ENCODE results near the gene EML5.
A peak's percentile ranks its signal among the peaks of the same experiment; 100 is the strongest.

EML5 gene

DNA sequence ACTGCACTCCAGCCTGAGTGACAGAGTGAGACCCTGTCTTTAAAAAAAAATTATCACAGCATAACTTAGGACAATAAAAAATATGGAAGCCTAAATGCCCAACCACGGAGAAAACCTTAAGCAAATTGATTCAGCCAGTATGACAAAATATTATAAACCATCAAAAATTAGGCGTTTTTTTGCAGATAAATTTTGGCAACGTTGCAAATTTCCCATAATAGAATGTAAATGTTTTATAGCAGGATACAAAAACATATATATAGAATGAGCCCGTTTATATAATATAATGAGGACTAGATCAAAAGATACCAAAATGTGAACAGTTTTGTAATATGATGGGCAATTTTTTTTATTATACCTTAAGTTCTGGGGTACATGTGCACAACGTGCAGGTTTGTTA is 6.8 kb upstream of the EML5 start:
- no peak for DNase-seq

DNA sequence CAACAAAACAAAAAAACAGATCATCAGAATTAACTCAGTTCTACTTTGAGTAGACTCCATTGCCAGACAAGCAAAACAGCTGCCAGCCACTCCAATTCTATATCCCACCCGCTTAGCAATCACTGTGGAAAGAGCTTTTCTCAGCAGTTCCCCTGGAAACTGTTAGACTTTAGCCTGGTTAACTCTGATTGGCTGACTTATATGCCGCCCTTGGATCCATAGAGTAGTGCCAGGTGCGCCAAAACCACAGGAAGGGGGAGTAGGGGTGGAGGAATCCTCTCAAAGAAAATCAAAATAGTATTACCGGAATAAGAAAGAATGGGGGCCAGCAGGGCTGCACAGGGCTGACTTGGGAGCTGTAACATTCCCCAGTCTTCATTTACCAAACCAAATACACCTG is 5.4 kb upstream of the EML5 start:
- DNase-seq, result peak; percentile 95

DNA sequence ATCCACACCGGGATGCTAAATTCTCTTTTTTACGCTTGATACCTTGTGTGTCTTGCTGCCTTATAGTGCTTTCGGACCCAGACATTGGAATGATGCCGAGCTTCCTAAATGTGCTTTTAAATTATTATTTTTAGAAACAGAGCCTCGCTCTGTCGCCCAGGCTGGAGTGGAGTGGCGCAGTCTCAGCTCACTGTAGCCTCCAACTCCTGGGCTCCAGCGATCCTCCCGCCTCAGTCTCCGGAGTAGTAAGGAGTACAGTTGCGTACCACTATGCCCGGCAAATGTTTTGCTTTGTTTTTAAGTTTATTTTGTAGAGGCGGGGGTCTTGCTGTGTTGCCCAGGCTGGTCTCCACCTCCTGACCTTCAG is 489 bp upstream of the EML5 start:
- DNase-seq, result no peak

DNA sequence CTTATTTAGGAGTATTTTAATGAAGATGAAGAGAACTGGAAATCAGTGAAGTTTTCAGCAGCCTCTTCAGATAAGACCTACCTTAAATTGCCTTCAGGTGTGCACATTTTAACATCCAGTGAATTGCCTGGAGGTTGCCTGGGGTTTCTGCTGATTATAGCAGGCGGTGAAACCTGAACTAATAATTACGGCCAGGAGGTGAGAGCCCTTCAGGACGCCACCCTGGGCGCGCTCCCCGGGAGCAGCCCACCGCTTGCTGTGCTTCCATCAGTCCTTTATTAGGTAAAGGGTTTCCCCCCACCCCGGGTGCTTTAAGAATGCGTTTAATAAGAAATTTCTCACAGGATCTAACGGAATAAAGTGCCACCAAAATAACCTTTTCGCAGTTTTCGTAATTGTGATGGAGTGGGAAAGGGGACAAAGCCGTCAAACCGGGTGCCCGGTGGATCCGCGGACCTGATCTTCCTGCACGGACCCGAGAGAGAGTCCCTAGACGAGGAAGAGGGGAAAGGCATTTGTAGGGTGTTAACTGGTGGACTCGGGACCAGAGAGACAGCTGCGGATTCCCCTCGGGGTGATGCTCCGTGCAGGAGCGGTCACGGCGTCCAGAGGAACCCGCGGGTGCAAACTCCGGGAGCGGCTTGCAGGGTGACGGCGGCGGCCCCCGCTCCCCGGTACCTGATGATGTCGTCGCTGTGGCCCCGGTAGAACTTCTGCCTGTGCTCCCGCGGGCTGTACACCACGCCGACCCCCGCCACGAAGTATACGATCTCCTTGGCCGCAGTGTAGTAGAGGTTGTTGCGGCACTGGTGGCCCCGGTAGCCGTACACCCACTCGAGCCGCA is 902 bp downstream of the EML5 start:
- DNase-seq, result peak; percentile 84

DNA sequence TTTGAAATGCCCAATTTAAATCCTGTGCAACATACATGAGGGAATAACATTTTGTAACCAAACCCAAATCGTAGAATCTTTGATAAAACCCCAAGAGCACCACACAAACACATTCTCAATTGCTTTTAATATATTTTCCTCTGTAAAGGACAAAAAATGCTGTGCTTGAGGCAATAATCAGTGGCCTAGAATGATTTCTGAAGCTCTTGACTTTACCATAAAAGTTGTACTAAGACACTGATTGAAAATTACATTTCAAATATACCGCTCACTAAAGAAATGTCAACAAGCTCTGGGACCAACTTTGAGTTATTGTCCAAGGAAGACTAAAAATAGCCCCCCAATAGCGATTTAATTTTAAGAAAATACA is 1.5 kb downstream of the EML5 start:
- no peak for DNase-seq

DNA sequence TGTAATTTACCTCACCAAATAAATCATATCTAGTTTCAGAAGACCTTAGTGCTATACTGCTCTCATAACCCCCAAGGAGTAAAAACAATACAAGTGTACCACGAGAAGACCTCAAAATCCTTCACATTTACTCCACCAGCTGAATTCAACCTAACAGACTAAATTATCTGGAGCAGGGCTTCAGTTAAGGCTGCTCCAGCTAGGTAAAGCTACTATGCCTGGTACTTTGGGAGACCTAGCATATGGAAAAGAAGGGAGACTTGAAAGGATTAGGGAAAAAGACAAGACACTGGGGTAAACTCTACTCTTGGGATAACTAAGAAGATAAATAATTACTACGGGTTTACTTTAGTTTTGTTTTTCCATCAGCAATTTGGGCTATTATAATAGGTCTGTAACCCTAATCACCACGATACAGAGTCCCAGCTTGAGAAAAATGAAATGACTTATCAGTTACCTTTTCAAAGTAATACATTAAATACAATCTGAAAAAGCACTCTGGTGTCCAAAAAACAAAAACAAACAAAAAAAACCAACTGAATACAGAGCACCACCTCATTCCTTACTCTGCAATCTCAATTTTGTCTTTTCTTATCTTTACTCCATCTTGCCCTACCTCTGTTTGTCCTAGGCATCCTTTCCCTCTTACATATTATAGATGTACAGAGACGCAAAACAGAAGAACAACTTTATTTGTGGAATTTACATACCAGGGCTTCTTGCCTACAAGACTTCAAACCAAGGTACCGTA is 2.1 kb downstream of the EML5 start:
- DNase-seq, result peak; percentile 58

DNA sequence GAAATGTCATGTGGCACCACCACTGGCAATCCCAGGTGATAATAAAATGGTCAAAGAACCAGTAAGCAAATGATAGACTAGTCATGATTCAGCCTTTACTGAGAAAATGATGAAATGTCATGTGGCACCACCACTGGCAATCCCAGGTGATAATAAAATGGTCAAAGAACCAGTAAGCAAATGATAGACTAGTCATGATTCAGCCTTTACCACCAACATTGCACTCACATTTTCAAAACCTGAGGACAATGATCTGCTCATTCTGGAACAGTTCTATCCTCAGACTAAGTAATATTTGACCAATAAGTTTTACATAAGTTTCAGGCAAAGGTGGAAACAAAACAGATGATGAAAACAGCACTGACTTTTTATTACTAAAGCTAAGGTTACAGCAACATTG is 3.2 kb downstream of the EML5 start:
- peak; percentile 31 for DNase-seq

DNA sequence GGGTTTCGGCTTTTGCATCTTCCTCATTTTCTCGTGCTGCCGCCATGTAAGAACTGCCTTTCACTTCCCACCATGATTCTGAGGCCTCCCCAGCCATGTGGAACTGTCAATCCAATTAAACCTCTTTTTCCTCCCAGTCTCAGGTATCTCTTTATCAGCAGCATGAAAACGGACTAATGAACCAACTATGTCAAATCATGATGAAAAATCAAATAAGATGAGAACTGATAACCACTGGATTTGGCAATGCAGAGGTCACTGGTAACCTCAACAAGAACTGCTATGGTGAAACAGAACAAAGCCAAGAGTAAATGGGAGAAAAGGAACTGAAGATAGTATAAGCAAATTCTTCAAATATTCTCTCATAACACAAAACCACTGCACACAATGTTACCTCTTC is 6.0 kb downstream of the EML5 start:
- no peak for DNase-seq

DNA sequence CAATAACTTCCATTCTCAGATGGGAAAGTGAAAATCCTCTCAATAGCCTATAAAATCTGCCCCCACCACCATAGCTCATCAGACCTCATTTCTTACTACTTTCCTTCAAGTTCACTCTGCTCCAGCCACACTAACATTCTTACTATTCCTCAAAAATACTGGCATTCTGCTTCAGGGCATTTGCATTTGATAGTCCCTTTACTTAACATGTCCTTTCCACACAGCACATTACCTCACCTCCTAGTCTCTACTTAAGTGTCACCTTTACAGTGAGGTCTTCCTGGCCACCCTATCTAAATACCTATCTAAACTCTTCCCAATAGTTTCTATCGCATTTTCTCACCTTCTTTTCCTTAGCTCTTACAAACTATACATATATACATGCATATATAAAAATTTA is 6.8 kb downstream of the EML5 start:
- no peak for DNase-seq

DNA sequence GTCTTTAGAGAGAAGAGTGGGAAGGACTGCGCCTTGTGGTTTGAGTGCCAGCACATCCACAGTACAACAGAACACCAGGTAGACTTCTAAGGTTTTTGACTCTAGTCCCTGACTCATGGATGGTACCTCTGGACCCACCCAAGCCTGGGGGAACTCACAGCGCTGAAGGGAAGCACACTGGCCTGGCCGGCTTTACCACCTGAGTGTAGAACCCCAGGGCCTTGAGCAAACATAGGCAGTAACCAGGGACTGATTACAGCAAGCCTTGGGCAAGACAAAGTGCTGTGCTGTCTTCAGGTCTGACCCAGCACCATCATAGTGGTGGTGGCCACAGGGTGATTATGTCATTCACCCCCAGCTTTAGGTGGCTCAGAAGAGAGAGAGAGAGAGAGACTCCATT is 17.2 kb downstream of the EML5 start:
- DNase-seq, result no peak

DNA sequence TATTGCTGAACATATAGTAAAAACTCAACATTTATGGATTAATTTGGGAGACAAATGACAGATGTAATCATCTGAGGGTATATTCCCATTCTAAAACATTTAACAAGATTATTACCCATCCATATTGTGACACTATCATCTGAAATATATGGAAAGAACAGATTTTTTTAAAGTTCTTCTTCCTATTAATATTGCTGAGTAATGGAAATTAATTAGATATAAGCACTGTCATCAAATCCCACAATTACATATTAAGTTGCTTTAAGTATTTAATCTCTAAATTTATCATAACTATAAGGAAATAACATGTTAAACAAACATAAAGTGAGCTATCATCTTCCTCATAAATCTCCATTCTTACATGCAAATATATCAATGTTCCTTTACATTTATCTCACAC is 22.0 kb downstream of the EML5 start:
- DNase-seq, result no peak

DNA sequence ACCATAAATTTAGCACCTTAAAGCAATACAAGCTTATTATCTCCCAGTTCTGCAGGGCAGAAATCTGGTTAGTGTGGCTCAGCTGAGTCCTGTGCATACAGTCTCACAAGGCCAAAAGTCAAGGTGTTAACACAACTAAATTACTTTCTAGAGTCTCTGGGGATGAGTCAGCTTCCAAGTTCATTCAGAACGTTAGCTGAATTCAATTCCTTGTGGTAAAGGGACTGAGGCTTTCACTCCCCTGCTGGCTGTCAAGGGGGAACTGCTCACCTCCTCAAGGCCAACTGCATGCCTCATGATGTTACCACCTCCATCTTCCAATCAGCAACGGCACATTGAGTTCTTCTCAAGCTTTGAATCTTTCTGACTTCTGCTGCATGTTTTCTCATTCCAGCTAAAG is 27.6 kb downstream of the EML5 start:
- no peak for DNase-seq

DNA sequence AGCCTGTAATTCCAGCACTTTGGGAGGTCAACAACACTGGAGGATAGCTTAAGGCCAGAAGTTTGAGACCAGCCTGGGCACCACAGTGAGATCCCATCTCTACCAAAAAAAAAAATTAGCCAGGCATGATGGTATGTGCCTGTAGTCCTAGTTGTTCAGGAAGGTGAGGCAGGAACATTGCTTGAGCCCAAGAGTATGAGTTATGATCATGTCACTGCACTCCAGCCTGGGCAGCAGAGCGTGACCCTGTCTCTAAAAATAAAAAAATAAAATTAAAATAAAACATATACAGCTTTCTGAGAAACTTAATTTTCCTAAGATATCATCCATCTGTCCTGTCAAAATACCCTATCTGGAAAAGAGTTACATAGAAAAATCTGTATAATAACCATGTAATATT is 38.9 kb downstream of the EML5 start:
- no peak for DNase-seq

DNA sequence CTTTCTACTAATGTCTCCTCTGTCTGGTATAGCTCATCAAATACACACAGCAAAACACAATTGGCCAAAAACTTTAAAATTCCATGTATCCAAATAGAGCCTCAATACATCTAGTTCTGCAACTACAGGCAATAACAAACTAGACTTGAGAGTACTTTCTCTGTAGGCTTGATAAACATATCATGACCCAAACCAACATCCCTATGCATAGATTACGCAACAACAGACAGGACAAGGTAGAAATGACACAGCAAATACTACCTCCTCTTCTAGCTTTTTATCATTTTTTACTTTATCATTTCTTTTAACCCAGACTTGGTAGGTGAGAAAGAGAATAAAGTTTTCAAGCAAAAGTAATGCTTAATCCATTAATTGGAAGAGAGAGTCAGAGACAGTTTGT is 41.8 kb downstream of the EML5 start:
- DNase-seq, result no peak

DNA sequence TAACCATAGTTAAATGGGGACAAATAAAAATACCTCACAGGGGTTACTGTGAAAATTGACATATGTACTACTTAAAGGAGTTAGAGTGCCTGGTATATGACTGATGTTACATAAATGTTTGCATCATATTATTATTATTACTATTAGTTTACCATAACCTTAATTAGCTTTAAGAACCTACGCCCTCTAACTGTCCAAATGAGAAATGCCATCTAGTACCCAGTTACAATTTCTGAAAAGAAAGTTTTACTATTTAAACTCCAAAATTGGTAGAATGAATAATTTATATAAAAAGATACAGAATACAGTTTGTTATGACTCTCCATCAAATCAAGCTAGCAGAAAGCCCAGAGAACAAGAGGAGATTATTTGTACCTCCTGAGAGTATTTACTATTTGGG is 42.3 kb downstream of the EML5 start:
- DNase-seq, result no peak

DNA sequence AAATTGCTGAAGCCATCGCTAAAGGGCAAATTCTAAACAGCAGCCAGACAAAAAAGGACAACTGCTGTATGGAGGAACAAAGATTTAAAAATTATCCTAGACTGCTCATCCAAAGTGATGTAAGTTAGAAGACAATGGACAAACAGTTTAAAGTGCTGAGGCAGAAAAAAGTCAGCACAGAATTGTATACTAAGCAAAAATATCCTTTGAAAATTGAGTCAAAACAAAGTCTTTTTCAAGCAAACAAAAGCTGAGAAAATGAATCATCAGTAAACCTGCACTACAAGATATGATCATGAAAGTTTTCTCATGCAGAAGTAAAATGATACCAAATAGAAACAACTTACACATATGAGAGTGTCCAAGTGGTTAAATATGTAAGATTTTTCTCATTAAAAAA is 43.6 kb downstream of the EML5 start:
- no peak for DNase-seq

DNA sequence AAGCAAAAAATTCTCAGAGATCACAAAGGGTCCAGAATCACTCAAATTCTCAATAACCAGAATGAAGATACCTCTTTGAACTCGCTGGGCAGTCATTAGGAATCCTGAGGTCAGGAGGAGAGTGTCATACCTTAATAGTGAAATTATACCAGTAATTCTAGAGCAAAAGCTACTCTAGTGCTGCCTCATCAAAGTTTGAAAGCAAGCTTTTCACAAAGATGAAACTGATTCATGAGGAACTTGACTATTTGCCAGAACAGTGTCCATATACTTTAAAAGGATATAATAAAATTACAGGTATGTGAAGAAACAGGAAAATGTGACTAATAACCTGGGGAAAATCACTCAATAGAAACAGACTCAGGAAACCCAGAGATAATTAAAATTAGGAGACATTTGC is 44.5 kb downstream of the EML5 start:
- no peak for DNase-seq

DNA sequence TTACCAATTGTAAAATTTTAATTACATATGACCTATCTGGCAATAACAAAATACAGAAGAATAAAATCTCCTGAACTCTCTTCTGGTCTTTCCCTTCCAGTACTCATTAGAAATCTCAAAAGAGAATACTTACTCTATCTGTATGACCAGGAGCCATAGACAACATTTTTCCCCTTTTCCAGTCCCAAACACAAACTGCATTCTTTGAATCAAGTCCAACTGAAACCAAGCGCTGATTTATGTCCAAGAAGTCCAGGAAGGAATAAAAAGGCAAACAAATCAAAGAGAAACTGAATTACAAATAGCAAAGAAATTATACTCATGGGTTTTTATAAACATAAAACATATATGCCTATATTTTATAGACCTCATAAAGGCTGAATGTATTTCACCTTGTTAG is 46.7 kb downstream of the EML5 start:
- DNase-seq, result no peak

DNA sequence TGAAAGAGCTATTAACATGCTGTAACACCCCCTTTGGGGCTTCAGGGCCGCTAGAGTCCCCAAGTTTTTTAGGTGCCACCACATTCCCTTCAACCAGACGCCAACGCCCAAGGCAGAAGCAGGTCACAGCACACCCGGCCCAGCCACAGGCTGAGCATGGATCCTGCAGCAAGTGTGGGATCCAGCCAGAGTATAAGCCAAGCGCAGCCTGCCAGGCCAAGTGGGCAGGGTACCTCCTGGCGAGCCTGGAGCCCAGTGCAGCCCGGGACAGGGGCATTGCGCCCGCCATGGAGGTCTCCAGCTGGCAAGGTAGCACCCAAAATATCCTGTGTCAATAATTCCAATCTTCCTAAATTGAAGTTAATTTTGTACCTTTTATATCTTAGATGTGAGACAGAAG is 55.5 kb downstream of the EML5 start:
- no peak for DNase-seq

DNA sequence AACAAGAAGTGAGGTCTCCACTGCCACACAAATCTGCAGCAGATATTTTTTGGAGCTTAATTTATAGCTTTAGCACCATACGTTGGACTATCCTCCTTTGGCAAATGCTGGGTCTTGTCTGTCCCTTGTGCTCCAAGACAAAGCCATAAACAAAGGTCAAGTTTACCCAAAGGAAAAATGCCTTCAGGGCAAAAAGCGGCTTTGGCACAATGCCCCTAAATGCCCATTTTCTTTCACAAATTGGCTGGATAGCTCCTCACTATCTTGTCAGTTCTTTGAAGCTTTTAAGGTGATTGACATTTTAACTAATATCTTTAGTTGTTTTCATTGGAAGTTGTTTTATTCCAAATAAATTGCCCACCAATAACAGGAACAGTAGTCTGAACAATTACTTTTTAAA is 59.6 kb downstream of the EML5 start:
- no peak for DNase-seq

DNA sequence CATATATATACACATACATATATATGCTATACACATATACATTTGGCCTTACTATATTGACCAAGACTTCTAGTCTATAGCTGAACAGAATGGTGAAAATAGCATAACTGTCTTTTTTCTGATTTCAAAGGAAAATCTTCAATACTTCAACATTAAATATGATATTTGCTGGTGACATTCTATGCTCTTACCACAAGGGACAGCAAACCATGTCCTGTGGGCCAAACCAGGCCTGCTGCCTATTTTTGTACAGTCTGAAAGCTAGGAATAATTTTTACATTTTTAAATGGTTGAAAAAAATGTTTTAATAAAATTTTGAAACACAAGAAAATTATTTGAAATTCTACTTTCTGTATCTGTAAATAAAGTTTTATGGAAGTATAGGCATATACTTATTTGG is 63.6 kb downstream of the EML5 start:
- DNase-seq, result no peak

DNA sequence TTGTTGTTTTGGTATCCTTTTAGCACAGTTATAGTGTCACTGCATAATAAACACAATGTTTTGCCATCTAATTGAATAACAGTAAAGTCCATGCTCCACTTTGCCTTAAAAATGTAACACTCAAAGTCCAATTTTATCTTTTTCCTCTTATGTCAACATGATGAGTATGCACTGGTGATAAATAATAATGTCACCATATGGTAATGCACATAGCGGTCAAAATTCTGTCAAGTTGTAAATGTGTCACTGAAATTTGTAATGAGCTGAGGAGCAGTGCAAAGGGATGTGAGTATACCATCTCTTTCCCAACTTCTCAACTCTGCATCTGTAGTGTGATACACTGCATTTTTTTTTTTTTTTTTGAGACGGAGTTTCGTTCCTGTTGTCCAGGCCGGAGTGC is 65.7 kb downstream of the EML5 start:
- no peak for DNase-seq

DNA sequence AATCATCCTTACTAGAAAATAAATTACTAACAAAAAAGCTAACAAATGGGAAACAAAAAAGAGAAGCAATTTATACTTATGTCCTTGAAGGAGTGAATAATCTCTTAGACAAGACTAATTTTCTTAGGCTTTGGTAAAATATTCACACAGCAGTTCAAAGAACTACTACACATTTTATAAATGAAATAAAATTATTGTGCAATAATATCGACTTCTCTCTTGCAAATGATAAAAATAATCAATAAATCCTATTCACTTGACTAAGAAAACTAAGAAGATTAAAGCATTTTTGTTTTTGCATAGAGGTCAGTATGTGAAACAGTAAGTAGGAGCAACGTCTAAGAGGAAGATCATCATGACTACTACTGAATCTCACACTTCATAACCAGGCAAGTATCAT is 82.0 kb downstream of the EML5 start:
- DNase-seq, result no peak

DNA sequence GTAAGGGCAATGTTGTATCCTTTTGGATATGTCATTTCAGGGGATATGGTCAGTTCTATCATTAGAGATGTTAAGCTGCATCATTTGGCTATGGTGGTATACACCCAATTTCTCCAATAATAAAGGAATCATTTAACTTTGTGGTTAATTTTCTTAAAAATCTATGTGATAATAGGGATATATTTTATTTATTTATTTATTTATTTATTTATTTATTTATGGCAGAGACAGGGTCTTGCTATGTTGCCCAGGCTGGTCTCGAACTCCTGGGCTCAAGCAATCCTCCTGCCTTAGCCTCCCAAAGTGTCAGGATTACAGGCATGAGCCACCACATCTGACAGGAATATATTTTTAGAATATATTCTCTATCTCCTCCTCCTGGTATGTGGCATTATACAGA is 85.7 kb downstream of the EML5 start:
- DNase-seq, result no peak

DNA sequence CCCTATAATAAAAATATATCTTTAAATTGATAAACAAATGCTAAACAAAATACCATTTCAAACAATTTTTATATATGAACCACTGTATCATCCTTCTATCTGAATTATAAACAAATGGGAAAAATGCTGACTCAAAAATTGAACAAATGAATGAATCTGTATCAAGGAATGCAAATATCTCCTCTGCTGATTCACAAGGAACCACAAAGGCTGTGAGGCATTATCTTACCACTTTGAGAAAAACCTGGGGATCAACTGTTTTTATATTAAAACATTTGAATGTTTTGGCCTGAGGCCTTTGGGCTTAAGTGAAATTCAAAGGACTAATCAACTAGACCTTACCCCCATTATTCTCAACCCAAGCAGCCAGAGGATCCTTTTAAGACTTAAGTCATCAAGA is 86.3 kb downstream of the EML5 start:
- DNase-seq, result no peak
